Fibroblast of skin of abdomen (primary cell): ENCODE results near the gene KRTAP20-1. TPM values are rescaled to one million over a fixed set of nuclear protein-coding genes. Genes with fewer than 3 reads are reported as not detected.

ENCODE experiments used
- DNase-seq: peaks from one replicate; pipeline ENCODE4 v3.0.0-alpha.2; 2013
- polyA plus RNA-seq, 2 experiments: library from polyadenylated mRNA; unstranded; fragments of 120-200 nt; gene quantifications; one replicate each; pipeline ENCODE4 v1.2.1, GENCODE V29; 2013; ENCODE audit not compliant: insufficient read length in 2 of 2

The KRTAP20-1 gene
- polyA plus RNA-seq (2013, experiment 1 of 2; ENCODE audit: insufficient read length) = not detected
- not detected for polyA plus RNA-seq (2013, experiment 2 of 2; ENCODE audit: insufficient read length)

- DNase-seq = no peak
Observed at GRCh38 chr21:30616125-30616524, at the start of gene KRTAP20-1. KRTAP20-1 (plus strand) TSS chr21:30616425; CDS start chr21:30616455, 30 bp downstream.

- DNase-seq = no peak
Observed at GRCh38 chr21:30567617-30568016, 48.6 kb upstream of the KRTAP20-1 start.

GRCh38 chr21:30577766-30578165 lies 38.5 kb upstream of the KRTAP20-1 start:
- DNase-seq = no peak

GRCh38 chr21:30579346-30579745 lies 36.9 kb upstream of the KRTAP20-1 start:
- no peak for DNase-seq

- DNase-seq = no peak
Observed at GRCh38 chr21:30580132-30580531, 36.1 kb upstream of the KRTAP20-1 start.

- DNase-seq = no peak
Observed at GRCh38 chr21:30582870-30583269, 33.4 kb upstream of the KRTAP20-1 start.

GRCh38 chr21:30590297-30590696 lies 25.9 kb upstream of the KRTAP20-1 start, which contains the start of gene KRTAP22-2:
KRTAP22-2 (minus strand) TSS chr21:30590397.
- no peak for DNase-seq

- DNase-seq = no peak
Observed at GRCh38 chr21:30592140-30592539, 24.1 kb upstream of the KRTAP20-1 start, which contains the start of gene KRTAP6-3. KRTAP6-3 (plus strand) TSS chr21:30592440; CDS start chr21:30592446, 6 bp downstream.

- DNase-seq = no peak
Observed at GRCh38 chr21:30598802-30599201, 17.4 kb upstream of the KRTAP20-1 start, which contains the start of gene KRTAP6-2. KRTAP6-2 (minus strand) TSS chr21:30598902; CDS start chr21:30598874, 28 bp downstream.

- no peak for DNase-seq
Observed at GRCh38 chr21:30600787-30601186, 15.4 kb upstream of the KRTAP20-1 start, which contains the start of gene KRTAP22-1. KRTAP22-1 (plus strand) TSS chr21:30601087.

- DNase-seq = no peak
Observed at GRCh38 chr21:30605968-30606367, 10.3 kb upstream of the KRTAP20-1 start.

- no peak for DNase-seq
Observed at GRCh38 chr21:30612132-30612531, 4.1 kb upstream of the KRTAP20-1 start.

- DNase-seq = no peak
Observed at GRCh38 chr21:30613836-30614235, 2.4 kb upstream of the KRTAP20-1 start, which contains the start of gene KRTAP6-1. KRTAP6-1 (minus strand) TSS chr21:30613930; CDS start chr21:30613904, 26 bp downstream.

- no peak for DNase-seq
Observed at GRCh38 chr21:30615199-30615598, 1.0 kb upstream of the KRTAP20-1 start.

GRCh38 chr21:30620080-30620479 lies 3.9 kb downstream of the KRTAP20-1 start:
- no peak for DNase-seq

GRCh38 chr21:30620522-30620921 lies 4.3 kb downstream of the KRTAP20-1 start, which contains the start of gene KRTAP20-4:
KRTAP20-4 (plus strand) TSS chr21:30620627.
- DNase-seq = no peak

GRCh38 chr21:30623362-30623761 lies 7.1 kb downstream of the KRTAP20-1 start:
- no peak for DNase-seq

GRCh38 chr21:30625449-30626165 lies 9.4 kb downstream of the KRTAP20-1 start:
- no peak for DNase-seq

- no peak for DNase-seq
Observed at GRCh38 chr21:30628109-30628508, 11.9 kb downstream of the KRTAP20-1 start.

- DNase-seq = no peak
Observed at GRCh38 chr21:30629200-30629599, 13.0 kb downstream of the KRTAP20-1 start.

- no peak for DNase-seq
Observed at GRCh38 chr21:30634906-30635305, 18.7 kb downstream of the KRTAP20-1 start, which contains the start of gene KRTAP20-2. KRTAP20-2 (plus strand) TSS chr21:30635206; CDS start chr21:30635264, 58 bp downstream.

GRCh38 chr21:30638686-30639085 lies 22.5 kb downstream of the KRTAP20-1 start:
- DNase-seq = no peak

- DNase-seq = no peak
Observed at GRCh38 chr21:30642564-30642963, 26.3 kb downstream of the KRTAP20-1 start, which contains the start of gene KRTAP20-3. KRTAP20-3 (plus strand) TSS chr21:30642864.
